MM.1S (cell line): ENCODE data around the gene GLS.
"Not testable (repeated sequence)": the region's sequence is repeated elsewhere in the genome, so short reads cannot be mapped to it uniquely, and the experiment has no call there.

Experiments used
- CTCF ChIP-seq: fragments of 300-600 bp; sonication (generic); IDR thresholded peaks from 2 replicates; pipeline ENCODE4 v1.5.1; 2016; ENCODE audit warnings: antibody characterized with exemption, low read length, mixed read lengths
- EZH2 ChIP-seq: fragments of 300-600 bp; sonication (generic); optimal IDR thresholded peaks from 2 replicates; pipeline ENCODE3; 2017; ENCODE audit warnings: low read depth, mild to moderate bottlenecking, antibody characterized with exemption, low read length, mixed read lengths
- EZH2phosphoT487 ChIP-seq: fragments of 300-600 bp; sonication (generic); IDR thresholded peaks from 2 replicates; pipeline ENCODE4 v1.6.1; 2018; ENCODE audit warnings: antibody characterized with exemption, low read length

- TF ChIP-seq CTCF, EZH2phosphoT487, EZH2: not testable (repeated sequence)
Measured at GRCh38 chr2:190961117-190961516, 80.5 kb downstream of the GLS start.
